IPS-18a (cell line): ENCODE results near the gene VSTM2B.

Experiments
- H3K27ac ChIP-seq: one replicate; pipeline ENCODE4 v1.5.1; 2013; ENCODE audit warnings: low read length
- H3K27me3 ChIP-seq: one replicate; pipeline ENCODE4 v1.6.1; 2013; ENCODE audit warnings: mild to moderate bottlenecking, low read length; ENCODE audit not compliant: control insufficient read depth, insufficient read depth
- H3K36me3 ChIP-seq: one replicate; pipeline ENCODE4 v1.6.1; 2013; ENCODE audit warnings: low read depth, low read length; ENCODE audit not compliant: control insufficient read depth
- H3K4me1 ChIP-seq: one replicate; pipeline ENCODE4 v1.6.1; 2013; ENCODE audit warnings: low read depth, low read length; ENCODE audit not compliant: control insufficient read depth
- H3K4me3 ChIP-seq: one replicate; pipeline ENCODE4 v1.5.1; 2013; ENCODE audit warnings: low read length
- H3K9ac ChIP-seq: one replicate; pipeline ENCODE4 v1.6.1; 2013; ENCODE audit warnings: mild to moderate bottlenecking, low read length, moderate library complexity
- H3K9me3 ChIP-seq: one replicate; pipeline ENCODE4 v1.6.1; 2013; ENCODE audit warnings: low read depth, low read length; ENCODE audit not compliant: control insufficient read depth

The VSTM2B gene

GRCh38 chr19:29566496-29567054, 40.8 kb downstream of the VSTM2B start:
- no peak overlapping the region for H3K27ac ChIP-seq
- H3K36me3 ChIP-seq: no peaks in the 10 kb centered on the region
- H3K4me1 ChIP-seq: no peaks in the 10 kb centered on the region
- H3K4me3 ChIP-seq: no peak overlapping the region
- H3K27me3 ChIP-seq: no peaks in the 10 kb centered on the region
- H3K9me3 ChIP-seq: no peaks in the 10 kb centered on the region
- H3K9ac ChIP-seq: no peak overlapping the region

DNA sequence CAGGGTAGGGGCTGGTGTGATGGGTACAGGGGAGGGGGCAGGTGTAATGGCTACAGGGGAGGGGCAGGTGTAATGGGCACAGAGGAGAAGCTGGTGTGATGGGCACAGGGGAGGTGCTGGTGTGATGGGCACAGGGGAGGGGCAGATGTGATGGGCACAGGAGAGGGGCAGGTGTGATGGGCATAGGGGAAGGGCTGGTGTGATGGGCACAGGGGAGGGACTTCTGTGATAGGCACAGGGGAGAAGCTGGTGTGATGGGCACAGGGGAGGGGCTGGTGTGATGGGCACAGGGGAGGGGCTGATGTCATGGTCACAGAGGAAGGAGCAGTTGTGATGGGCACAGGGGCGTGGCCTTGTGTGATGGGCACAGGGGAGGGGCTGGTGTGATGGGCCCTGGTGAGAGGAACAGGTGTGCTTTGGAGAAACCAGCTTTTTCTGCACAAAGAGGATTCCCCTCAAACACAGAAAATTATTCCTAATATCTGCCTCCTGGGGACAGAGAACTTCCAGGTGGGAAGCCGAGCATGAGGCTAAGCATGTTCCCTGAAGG, 41.6 kb downstream of the VSTM2B start:
- Histone ChIP-seq H3K4me1 (no peaks in the 10 kb centered on the region), H3K27ac (no peak overlapping the region), H3K36me3 (no peaks in the 10 kb centered on the region), H3K9ac (no peak overlapping the region), H3K4me3 (no peak overlapping the region), H3K27me3 (no peaks in the 10 kb centered on the region), H3K9me3 (no peaks in the 10 kb centered on the region)

- Histone ChIP-seq H3K9ac (no peak overlapping the region), H3K9me3 (no peaks in the 10 kb centered on the region), H3K27me3 (no peaks in the 10 kb centered on the region), H3K4me3 (no peak overlapping the region), H3K4me1 (no peaks in the 10 kb centered on the region), H3K27ac (no peak overlapping the region), H3K36me3 (no peaks in the 10 kb centered on the region)
These were observed 42.5 kb downstream of the VSTM2B start for GRCh38 chr19:29568036-29569025.

DNA sequence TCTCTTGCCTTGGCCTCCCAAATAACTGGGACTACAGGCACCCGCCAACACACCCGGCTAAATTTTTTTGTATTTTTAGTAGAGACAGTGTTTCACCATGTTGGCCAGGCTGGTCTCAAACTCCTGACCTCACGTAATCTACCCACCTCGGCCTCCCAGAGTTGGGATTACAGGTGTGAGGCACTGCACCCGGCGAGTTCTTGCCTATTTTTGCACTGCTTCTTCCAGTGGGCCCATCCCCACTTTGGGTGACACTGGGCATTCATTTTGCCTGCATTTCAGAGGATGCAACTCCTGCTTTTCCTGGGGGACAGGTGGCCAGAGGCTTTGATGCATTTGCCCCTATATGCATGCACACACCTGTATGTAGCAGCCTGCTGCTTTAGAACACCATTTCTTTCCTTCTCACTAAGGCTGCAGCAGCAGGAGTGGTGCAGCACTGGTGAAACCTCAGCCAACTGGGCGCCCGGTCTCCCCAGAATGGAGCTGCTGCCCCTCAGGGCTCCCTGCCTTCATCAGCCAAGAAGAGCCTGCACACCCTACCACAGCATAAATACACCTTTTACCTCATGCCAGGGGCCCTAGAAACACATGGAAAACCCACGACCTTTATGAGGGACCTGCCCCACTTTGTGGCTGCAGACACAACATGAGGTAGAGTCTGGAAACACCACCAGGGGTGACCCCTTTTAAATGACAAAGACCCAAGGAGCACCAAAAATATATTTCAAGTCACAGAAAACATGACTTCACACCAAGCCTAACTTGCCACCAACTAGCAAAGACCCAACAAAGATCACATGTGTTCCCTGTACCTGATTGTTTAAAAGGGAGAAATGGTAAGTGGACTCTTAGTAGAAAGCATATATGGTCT, 43.5 kb downstream of the VSTM2B start:
- Histone ChIP-seq H3K27ac (no peak overlapping the region), H3K4me3 (no peak overlapping the region), H3K9me3 (no peaks in the 10 kb centered on the region), H3K9ac (no peak overlapping the region), H3K27me3 (no peaks in the 10 kb centered on the region), H3K4me1 (no peaks in the 10 kb centered on the region), H3K36me3 (no peaks in the 10 kb centered on the region)

GRCh38 chr19:29571181-29571580, 45.4 kb downstream of the VSTM2B start:
- H3K9me3 ChIP-seq: no peaks in the 10 kb centered on the region
- no peak overlapping the region for H3K9ac ChIP-seq
- H3K4me3 ChIP-seq: no peak overlapping the region
- no peaks in the 10 kb centered on the region for H3K27me3 ChIP-seq
- H3K4me1 ChIP-seq: peaks cover 5% of the 10 kb centered on the region
- no peak overlapping the region for H3K27ac ChIP-seq
- no peaks in the 10 kb centered on the region for H3K36me3 ChIP-seq

- Histone ChIP-seq H3K27ac (no peak overlapping the region), H3K9me3 (no peaks in the 10 kb centered on the region), H3K9ac (no peak overlapping the region), H3K36me3 (no peaks in the 10 kb centered on the region), H3K4me3 (no peak overlapping the region), H3K27me3 (no peaks in the 10 kb centered on the region), H3K4me1 (peaks cover 13% of the 10 kb centered on the region)
These were observed 47.7 kb downstream of the VSTM2B start for GRCh38 chr19:29573486-29573885.

DNA sequence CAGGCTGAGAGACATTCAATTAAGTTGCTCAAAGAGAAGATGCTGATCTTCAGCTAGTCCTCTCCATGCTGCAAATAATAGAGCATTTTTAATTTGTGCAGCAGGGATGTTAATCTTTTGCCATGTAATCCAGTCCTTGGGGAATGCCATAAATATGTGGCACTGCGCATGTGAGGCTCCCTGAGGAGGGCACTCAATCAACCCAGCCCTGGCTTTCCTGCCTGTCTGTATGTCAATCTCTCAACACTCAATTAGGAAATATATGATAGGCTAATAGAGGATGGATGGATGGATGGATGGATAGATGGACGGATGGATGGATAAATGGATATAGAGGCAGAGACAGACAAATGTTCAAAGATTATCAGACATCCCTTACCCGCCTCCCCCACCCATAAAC, 48.7 kb downstream of the VSTM2B start:
- Histone ChIP-seq H3K9ac (no peak overlapping the region), H3K4me3 (no peak overlapping the region), H3K27ac (no peak overlapping the region), H3K9me3 (no peaks in the 10 kb centered on the region), H3K36me3 (no peaks in the 10 kb centered on the region), H3K27me3 (no peaks in the 10 kb centered on the region), H3K4me1 (peaks cover 13% of the 10 kb centered on the region)

DNA sequence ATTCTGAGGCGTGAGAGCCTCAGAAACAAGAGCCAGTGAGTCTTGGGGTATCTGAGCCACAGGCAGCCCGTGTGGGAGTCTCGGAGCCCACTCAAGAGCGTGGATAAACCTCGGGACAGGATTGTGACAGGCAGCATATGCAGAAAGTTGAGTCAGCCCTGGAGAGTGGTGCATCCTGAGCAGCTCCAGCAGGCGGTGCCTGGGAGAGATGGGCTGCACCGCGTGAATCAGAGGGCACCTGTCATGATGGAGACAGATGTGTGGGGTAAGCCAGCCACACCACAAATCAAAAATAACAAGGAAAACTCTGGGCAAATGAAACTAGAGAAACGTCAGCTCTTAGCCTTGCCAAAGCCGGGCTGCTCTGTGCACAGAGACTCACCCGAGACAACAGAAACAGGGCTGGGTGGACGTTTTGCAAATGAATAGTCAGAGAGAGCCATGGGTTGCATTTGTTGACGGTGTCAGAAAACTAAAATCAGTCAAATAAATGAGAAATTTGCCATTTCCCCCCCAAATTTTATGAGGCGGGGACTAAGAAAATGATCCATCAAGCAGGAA, 50.3 kb downstream of the VSTM2B start:
- no peaks in the 10 kb centered on the region for H3K27me3 ChIP-seq
- no peaks in the 10 kb centered on the region for H3K9me3 ChIP-seq
- H3K36me3 ChIP-seq: no peaks in the 10 kb centered on the region
- no peak overlapping the region for H3K9ac ChIP-seq
- H3K4me1 ChIP-seq: peaks cover 13% of the 10 kb centered on the region
- H3K4me3 ChIP-seq: no peak overlapping the region
- H3K27ac ChIP-seq: no peak overlapping the region

GRCh38 chr19:29576761-29577648, 51.2 kb downstream of the VSTM2B start:
- H3K9me3 ChIP-seq: no peaks in the 10 kb centered on the region
- H3K27ac ChIP-seq: no peak overlapping the region
- no peak overlapping the region for H3K4me3 ChIP-seq
- H3K4me1 ChIP-seq: peaks cover 13% of the 10 kb centered on the region
- H3K9ac ChIP-seq: no peak overlapping the region
- H3K36me3 ChIP-seq: no peaks in the 10 kb centered on the region
- H3K27me3 ChIP-seq: no peaks in the 10 kb centered on the region

DNA sequence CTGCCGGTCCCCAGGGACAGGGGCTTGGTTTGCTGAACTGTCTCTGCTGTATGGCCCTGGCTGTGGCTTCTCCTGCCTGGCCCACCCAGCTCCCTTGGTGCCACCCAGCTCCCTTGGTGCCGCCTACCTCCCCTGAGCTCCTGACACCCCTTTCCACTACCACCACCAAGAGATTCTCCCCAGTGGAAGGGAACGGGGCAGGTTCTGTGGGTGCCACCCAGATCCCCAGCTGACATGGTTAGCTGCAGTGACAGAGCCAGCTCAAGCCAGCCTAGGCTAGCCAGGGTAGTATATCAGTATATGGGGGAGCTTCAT, 51.8 kb downstream of the VSTM2B start:
- Histone ChIP-seq H3K4me1 (peaks cover 13% of the 10 kb centered on the region), H3K9ac (no peak overlapping the region), H3K4me3 (no peak overlapping the region), H3K27ac (no peak overlapping the region), H3K36me3 (no peaks in the 10 kb centered on the region), H3K27me3 (no peaks in the 10 kb centered on the region), H3K9me3 (no peaks in the 10 kb centered on the region)
